K562 (cell line): ENCODE results near the gene HOXA13. TPM values are rescaled to one million over a fixed set of nuclear protein-coding genes. Genes with fewer than 3 reads are reported as not detected.

Experiments
- ATAC-seq: fragments of 200-7000 bp; cut with Tn5 transposase; 3 replicates; pipeline ENCODE4 v1.9.1; 2020; ENCODE audit warnings: moderate library complexity
- BruUV-seq: library from RNA; stranded (reverse); fragments of 400-500 nt; replicated peaks from 2 replicates; lab custom pipeline; 2021; lab: Mats Ljungman, UMichigan
- CTCF ChIA-PET: fragments of 300-600 bp; formaldehyde crosslinking; extraction: SDS; loops from one replicate; lab custom pipeline; 2021; ENCODE audit warnings: low intra/inter-chr PET ratio; lab: Yijun Ruan, JAX
- POLR2A ChIA-PET: fragments of 300-600, 350-650 bp; sonication (Branson Sonifier 250); formaldehyde crosslinking; extraction: SDS; loops from one replicate; lab custom pipeline; 2021; ENCODE audit warnings: antibody characterized with exemption, inconsistent platforms; lab: Yijun Ruan, JAX
- DNase-seq, 4 experiments: peaks; one replicate each; pipeline versions ENCODE4 v3.0.0 to v3.0.0-alpha.2; 2011 to 2018; ENCODE audit warnings: low spot score in 3 of 4, mixed read lengths in 3 of 4; ENCODE audit errors: extremely low read depth in 1 of 4
- FAIRE-seq: peaks from 2 replicates; lab custom pipeline; 2011; peaks lifted over from hg19 to GRCh38; lab: Jason Lieb, UNC
- H2AFZ ChIP-seq: 2 replicates; pipeline ENCODE4 v1.6.0; 2011; ENCODE audit warnings: low read depth, low read length, control low read depth, inconsistent platforms
- H3K27ac ChIP-seq: fragments of 200-600 bp; 3 replicates; pipeline ENCODE4 v1.8.0; 2011; ENCODE audit warnings: low read depth, mild to moderate bottlenecking, control low read depth, inconsistent platforms, low read length, moderate library complexity, mixed read lengths; ENCODE audit errors: extremely low read depth
- H3K27me3 ChIP-seq, 2 experiments: fragments of 300-600 bp in 1 of 2; 2 replicates in 1 of 2; 3 replicates in 1 of 2; pipeline versions ENCODE4 v1.6.0 to v1.8.0; 2011; ENCODE audit warnings: inconsistent platforms in 2 of 2, low read length in 2 of 2, mild to moderate bottlenecking in 1 of 2, mixed read lengths in 1 of 2, moderate library complexity in 1 of 2; ENCODE audit not compliant: control insufficient read depth in 2 of 2, insufficient read depth in 2 of 2
- H3K36me3 ChIP-seq: fragments of 300-600 bp; 3 replicates; pipeline ENCODE4 v1.8.0; 2011; ENCODE audit warnings: mild to moderate bottlenecking, low read length, inconsistent platforms; ENCODE audit not compliant: control insufficient read depth, insufficient read depth
- H3K4me1 ChIP-seq, 2 experiments: fragments of 200-600 bp in 1 of 2; replicated peaks in 1 of 2; 2 replicates in 1 of 2; 3 replicates in 1 of 2; pipeline versions ENCODE4 v1.5.1 to v1.8.0; 2011; ENCODE audit warnings: inconsistent platforms in 2 of 2, low read length in 2 of 2, mild to moderate bottlenecking in 1 of 2, mixed read lengths in 1 of 2, moderate library complexity in 1 of 2; ENCODE audit not compliant: control insufficient read depth in 2 of 2, insufficient read depth in 2 of 2
- H3K4me2 ChIP-seq: 2 replicates; pipeline ENCODE4 v1.6.1; 2011; ENCODE audit warnings: low read length, control low read depth, inconsistent platforms, mixed read lengths; ENCODE audit not compliant: insufficient read depth
- H3K4me3 ChIP-seq: fragments of 200-600 bp; sonication (generic), shearing (Covaris generic); 2 replicates; pipeline ENCODE4 v1.5.1; 2016; ENCODE audit warnings: control low read depth, inconsistent platforms
- H3K79me2 ChIP-seq: fragments of 200-600 bp; 3 replicates; pipeline ENCODE4 v1.8.0; 2011; ENCODE audit warnings: low read length, inconsistent platforms; ENCODE audit not compliant: control insufficient read depth, insufficient read depth
- H3K9ac ChIP-seq, 2 experiments: 2 replicates each; pipeline versions ENCODE4 v1.6.0 to v1.6.1; 2011; ENCODE audit warnings: low read depth in 2 of 2, low read length in 2 of 2, control low read depth in 1 of 2, inconsistent platforms in 1 of 2, mild to moderate bottlenecking in 1 of 2, mixed read lengths in 1 of 2; ENCODE audit not compliant: insufficient read depth in 1 of 2
- H3K9me1 ChIP-seq: one replicate; pipeline ENCODE4 v1.6.0; 2011; ENCODE audit warnings: inconsistent platforms, mild to moderate bottlenecking, low read length, moderate library complexity; ENCODE audit not compliant: control insufficient read depth, insufficient read depth
- H3K9me3 ChIP-seq: replicated peaks from 2 replicates; pipeline ENCODE4 v1.5.1; 2011; ENCODE audit warnings: low read depth, low read length, inconsistent platforms; ENCODE audit not compliant: control insufficient read depth, insufficient read depth
- H4K20me1 ChIP-seq: replicated peaks from 2 replicates; pipeline ENCODE4 v1.6.1; 2011; ENCODE audit warnings: low read length, inconsistent platforms, mixed read lengths; ENCODE audit not compliant: control insufficient read depth, insufficient read depth
- KLF6 ChIP-seq: fragments of 250-450 bp; sonication (Bioruptor Pico); IDR thresholded peaks from 2 replicates; pipeline ENCODE4 v1.4.0; 2020; ENCODE audit warnings: mild to moderate bottlenecking, moderate library complexity, borderline replicate concordance
- ZBTB40 ChIP-seq, 2 experiments: fragments of 450-650 bp in 1 of 2; sonication (generic) in 1 of 2; formaldehyde crosslinking in 1 of 2; IDR thresholded peaks; 2 replicates each; pipeline versions ENCODE4 v1.7.1 to v1.9.0; 2016 to 2022; ENCODE audit warnings: inconsistent platforms in 1 of 2, mild to moderate bottlenecking in 1 of 2, missing genetic modification reagents in 1 of 2
- WGBS: fragments of 100-300 bp; shearing (Covaris generic); methylation state at CpG from one replicate; pipeline ENCODE4 v1.1.6; 2016; ENCODE audit warnings: low coverage, mixed read lengths; ENCODE audit not compliant: insufficient coverage; ENCODE audit errors: missing lambda C conversion rate; 5-methylcytosine and 5-hydroxymethylcytosine counted together
- in situ Hi-C: fragments of 300-500 bp; cut with MboI; formaldehyde crosslinking; loops from 4 replicates; pipeline ENCODE4 v1.15.0; 2018; ENCODE audit warnings: inconsistent platforms, mixed read lengths
- intact Hi-C: fragments of 100-400 bp; cut with micrococcal nuclease; formaldehyde crosslinking; loops from 2 replicates; pipeline ENCODE4 v1.14.2; 2022
- polyA plus RNA-seq, 8 experiments: library from polyadenylated mRNA; depleted of rRNA in 4 of 8; stranded (reverse) in 5 of 8; unstranded in 3 of 8; fragments of >200 nt; fragmentation: Nextera tagmentation in 2 of 8; fragmentation: Illumina TruSeq in 1 of 8; extraction: Ambion mirVana in 2 of 8; extraction: Trizol in 1 of 8; gene quantifications; 2 replicates each; pipeline versions ENCODE4 v1.2.1 to v1.2.3, GENCODE V29; 2011 to 2014; ENCODE audit warnings: inconsistent platforms in 1 of 8, missing spikeins in 1 of 8
- total RNA-seq, 7 experiments: library from RNA; depleted of rRNA in 6 of 7; stranded (reverse); fragments of >200 nt in 6 of 7; fragmentation: Illumina TruSeq in 2 of 7; extraction: Trizol in 2 of 7; gene quantifications; 2 replicates each; pipeline versions ENCODE4 v1.2.1 to v1.2.3, GENCODE V29; 2011 to 2021; ENCODE audit warnings: low replicate concordance in 1 of 7

Gene HOXA13
- total and polyA plus RNA-seq, 9 of the 15 experiments (the other 6 are each of a cell fraction or from before 2014, with no cell fraction given) = not detected

GRCh38 chr7:27151931-27152815 is 47.7 kb downstream of the HOXA13 start, which contains the start of gene HOXA3:
TSS of gene HOXA3 (minus strand) at chr7:27152583. CDS start at chr7:27110640, 41,943 bp downstream.
- intact Hi-C loops = no loop called here
- H3K27ac ChIP-seq = no peak within 1 kb of the TSS; the same call in 2 of the 3 replicates
- peaks cover 46 to 90% of the 10 kb centered on the region in 2 experiments for H3K27me3 ChIP-seq
- 8% methylated on average over 46 of the region's 53 CpGs for WGBS
- no peaks in the 10 kb centered on the region for H4K20me1 ChIP-seq
- H3K9me1 ChIP-seq = no peaks in the 10 kb centered on the region
- in situ Hi-C loops = loop anchor here (25.0 kb wide), 3 partner anchors 640 to 1265 kb away; no protein-coding TSS in a partner anchor
- peaks cover 0 to 15% of the 10 kb centered on the region in 2 experiments; a peak in 2 of 5 replicates for H3K4me1 ChIP-seq
- CTCF ChIA-PET = interaction anchor here (0.7 kb wide), 1 partner anchor 234 kb away, joined by 3 read pairs; no protein-coding TSS in a partner anchor
- no peaks in the 10 kb centered on the region for H3K9me3 ChIP-seq
- POLR2A ChIA-PET = no interaction called here
- DNase-seq = no peak
- H3K4me2 ChIP-seq = no peak within 1 kb of the TSS
- TF ChIP-seq ZBTB40 (IDR thresholded peaks at IDR 0.05) (0 out of 2 replicates have a peak, but pooled peaks have one; percentile 19), ZBTB40 (CRISPR knock-in tag; IDR thresholded peaks at IDR 0.05) (no peak), KLF6 (CRISPR knock-in tag) (no peak)
- TF ChIP-seq, all 486 proteins: peak for 1
- Histone ChIP-seq H2AFZ (no peak within 1 kb of the TSS), H3K36me3 (no peaks in the 10 kb centered on the region), H3K4me3 (no peak within 1 kb of the TSS), H3K9ac (no peak within 1 kb of the TSS), H3K79me2 (no peaks in the 10 kb centered on the region)
- no peak for ATAC-seq
- BruUV-seq = no TSS peak
- no peak for FAIRE-seq
